BJ (cell line): Measurements from ENCODE around the gene PLEKHO2. TPM values are rescaled to one million over a fixed set of nuclear protein-coding genes. Genes with fewer than 3 reads are reported as not detected.

ENCODE experiments used
- CTCF ChIA-PET: fragments of 350-600 bp; formaldehyde crosslinking; extraction: SDS; loops from one replicate; lab custom pipeline; 2021; ENCODE audit warnings: antibody characterized with exemption, inconsistent platforms; lab: Yijun Ruan, JAX
- POLR2A ChIA-PET: fragments of 300-600 bp; sonication (Branson Sonifier 250); formaldehyde crosslinking; extraction: SDS; loops from one replicate; lab custom pipeline; 2021; ENCODE audit warnings: antibody characterized with exemption; lab: Charles Lee
- DNase-seq: peaks from one replicate; pipeline ENCODE4 v3.0.0-alpha.2; 2011; ENCODE audit warnings: low read depth
- H3K27me3 ChIP-seq: 2 replicates; pipeline ENCODE4 v1.6.0; 2011; ENCODE audit warnings: low read length; ENCODE audit not compliant: control insufficient read depth, insufficient read depth
- H3K36me3 ChIP-seq: 2 replicates; pipeline ENCODE4 v1.5.1; 2011; ENCODE audit warnings: low read length; ENCODE audit not compliant: control insufficient read depth, insufficient read depth
- H3K4me3 ChIP-seq: 2 replicates; pipeline ENCODE4 v1.5.1; 2011; ENCODE audit warnings: low read depth, mild to moderate bottlenecking, control low read depth, low read length
- polyA plus RNA-seq: library from polyadenylated mRNA; depleted of rRNA; stranded (reverse); fragments of >200 nt; gene quantifications from 2 replicates; pipeline ENCODE4 v1.2.3, GENCODE V29; 2011
- TF ChIP-seq, protein P1 (sequence below): IDR thresholded peaks from 2 replicates; pipeline ENCODE4 v1.5.1; 2011; ENCODE audit warnings: low read depth, mild to moderate bottlenecking, control low read depth, inconsistent platforms, low read length, moderate library complexity; ENCODE audit not compliant: insufficient read depth

The PLEKHO2 gene
- polyA plus RNA-seq, 1 experiment: 33.6 TPM

GRCh38 chr15:64865126-64865997 lies 23.6 kb downstream of the PLEKHO2 start:
- TF ChIP-seq, protein P1, sequence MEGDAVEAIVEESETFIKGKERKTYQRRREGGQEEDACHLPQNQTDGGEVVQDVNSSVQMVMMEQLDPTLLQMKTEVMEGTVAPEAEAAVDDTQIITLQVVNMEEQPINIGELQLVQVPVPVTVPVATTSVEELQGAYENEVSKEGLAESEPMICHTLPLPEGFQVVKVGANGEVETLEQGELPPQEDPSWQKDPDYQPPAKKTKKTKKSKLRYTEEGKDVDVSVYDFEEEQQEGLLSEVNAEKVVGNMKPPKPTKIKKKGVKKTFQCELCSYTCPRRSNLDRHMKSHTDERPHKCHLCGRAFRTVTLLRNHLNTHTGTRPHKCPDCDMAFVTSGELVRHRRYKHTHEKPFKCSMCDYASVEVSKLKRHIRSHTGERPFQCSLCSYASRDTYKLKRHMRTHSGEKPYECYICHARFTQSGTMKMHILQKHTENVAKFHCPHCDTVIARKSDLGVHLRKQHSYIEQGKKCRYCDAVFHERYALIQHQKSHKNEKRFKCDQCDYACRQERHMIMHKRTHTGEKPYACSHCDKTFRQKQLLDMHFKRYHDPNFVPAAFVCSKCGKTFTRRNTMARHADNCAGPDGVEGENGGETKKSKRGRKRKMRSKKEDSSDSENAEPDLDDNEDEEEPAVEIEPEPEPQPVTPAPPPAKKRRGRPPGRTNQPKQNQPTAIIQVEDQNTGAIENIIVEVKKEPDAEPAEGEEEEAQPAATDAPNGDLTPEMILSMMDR: no peak
- H3K4me3 ChIP-seq: no peak overlapping the region
- CTCF ChIA-PET: interaction anchor here (0.6 to 1.6 kb wide), 3 partner anchors 10 to 961 kb away, joined by 3 to 4 read pairs (median 4); no protein-coding TSS in a partner anchor
- no peaks in the 10 kb centered on the region for H3K27me3 ChIP-seq
- POLR2A ChIA-PET: no interaction called here
- DNase-seq: no peak
- H3K36me3 ChIP-seq: peaks cover 14% of the 10 kb centered on the region

DNA sequence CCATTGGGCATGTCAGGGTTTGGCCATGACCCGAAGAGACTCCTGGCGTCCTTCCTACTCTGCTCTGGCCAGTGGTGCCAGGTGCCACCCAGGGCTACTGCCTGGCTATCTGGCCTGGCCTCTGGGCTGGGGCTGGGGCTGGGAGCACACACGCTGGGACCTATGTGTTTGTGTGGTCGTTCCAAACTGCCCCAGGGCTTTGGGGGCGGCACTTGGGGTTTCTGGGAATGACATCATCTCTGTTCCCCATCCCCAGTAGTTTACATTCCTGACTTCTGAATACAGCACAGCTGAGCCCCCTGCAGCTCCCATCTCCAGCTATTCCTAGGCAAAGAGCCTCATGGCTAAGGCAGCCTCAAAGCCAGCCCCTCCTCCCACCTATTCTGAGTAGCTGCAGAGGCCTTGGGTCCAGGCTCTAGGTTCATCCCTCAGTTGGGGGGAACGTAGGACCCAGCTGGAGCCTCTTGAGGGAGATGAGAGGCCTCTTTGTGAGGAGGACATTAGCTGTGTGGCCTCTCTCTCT lies 24.3 kb downstream of the PLEKHO2 start:
- no peaks in the 10 kb centered on the region for H3K27me3 ChIP-seq
- no peak overlapping the region for H3K4me3 ChIP-seq
- POLR2A ChIA-PET: no interaction called here
- peaks cover 9% of the 10 kb centered on the region for H3K36me3 ChIP-seq
- CTCF ChIA-PET: interaction anchor here (1.1 to 1.6 kb wide), 3 partner anchors 8 to 16 kb away, joined by 3 to 5 read pairs (median 4); no protein-coding TSS in a partner anchor
- TF ChIP-seq, protein P1: no peak
- peak; percentile 72 for DNase-seq

DNA sequence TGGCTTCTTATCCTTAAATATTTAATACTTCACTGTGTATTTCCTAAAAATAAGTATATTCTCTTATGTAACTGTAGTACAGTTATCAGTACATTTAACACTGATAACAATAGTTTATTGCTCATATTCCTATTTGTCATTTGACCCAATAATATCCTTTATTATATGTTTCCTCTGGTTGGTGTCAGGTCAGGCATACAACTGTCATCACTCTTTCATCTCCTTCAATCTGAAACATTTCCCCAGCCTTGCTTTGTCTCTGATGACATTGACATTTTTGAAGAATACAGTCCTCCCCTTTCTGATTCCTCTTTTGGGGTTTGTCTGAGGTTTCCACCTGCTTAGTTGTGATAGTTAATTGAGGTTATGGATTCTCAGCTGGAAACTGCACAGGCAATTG lies 27.8 kb downstream of the PLEKHO2 start:
- no peak overlapping the region for H3K4me3 ChIP-seq
- H3K27me3 ChIP-seq: no peaks in the 10 kb centered on the region
- ChIA-PET POLR2A (no interaction called here), CTCF (no interaction called here)
- no peak for DNase-seq
- TF ChIP-seq, protein P1: no peak
- H3K36me3 ChIP-seq: peaks cover 3% of the 10 kb centered on the region

DNA sequence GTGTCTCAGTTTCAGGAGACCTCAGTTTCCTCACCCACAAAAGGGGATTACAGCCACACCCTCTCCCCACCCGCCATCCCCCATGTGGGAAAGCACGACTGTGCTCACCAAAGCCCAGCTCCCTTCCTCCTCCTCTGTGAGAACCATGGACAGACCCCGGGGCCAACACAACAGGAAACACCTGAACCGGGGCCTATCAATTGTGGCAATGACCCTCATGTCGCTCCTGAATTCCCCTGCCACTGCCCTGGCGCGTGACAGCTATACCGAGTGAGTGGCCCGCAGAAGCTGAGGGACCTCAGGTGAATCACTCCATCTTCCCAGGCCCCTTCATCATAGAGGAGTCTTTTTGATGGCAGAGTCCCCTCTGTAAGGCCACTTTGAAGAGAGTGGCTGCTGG lies 28.6 kb downstream of the PLEKHO2 start:
- CTCF ChIA-PET: no interaction called here
- H3K36me3 ChIP-seq: peaks cover 3% of the 10 kb centered on the region; the same call in 1 of the 2 replicates
- no peak for DNase-seq
- TF ChIP-seq, protein P1: no peak
- POLR2A ChIA-PET: no interaction called here
- no peak overlapping the region for H3K4me3 ChIP-seq
- no peaks in the 10 kb centered on the region for H3K27me3 ChIP-seq

DNA sequence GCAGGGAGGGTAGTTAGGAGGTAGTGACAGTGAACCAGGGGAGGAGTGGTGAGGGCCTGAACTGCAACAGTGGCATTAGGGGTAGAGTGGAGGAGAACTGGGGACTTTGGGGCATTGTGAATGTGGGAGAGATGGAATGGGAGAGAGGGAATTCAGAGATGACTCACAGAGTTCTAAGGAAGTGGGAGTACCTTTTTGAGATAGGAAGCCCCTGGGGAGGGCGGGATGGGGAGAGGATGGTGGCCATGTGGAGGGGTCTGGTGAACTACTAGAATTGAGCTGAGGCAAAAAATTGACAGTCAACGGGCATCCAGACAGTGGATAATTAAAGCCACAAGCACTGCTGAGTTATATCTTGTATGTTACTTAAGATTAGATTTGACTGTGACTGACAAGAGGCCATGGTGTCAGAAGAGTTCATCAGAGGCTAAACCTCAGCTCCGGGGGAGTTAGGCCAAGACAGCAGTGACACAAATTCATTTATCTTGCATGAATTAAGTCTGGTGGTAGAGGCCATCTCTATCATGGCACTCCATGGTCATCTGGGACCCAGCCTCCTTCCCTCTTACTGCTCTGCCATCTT lies 34.0 kb downstream of the PLEKHO2 start:
- CTCF ChIA-PET: no interaction called here
- TF ChIP-seq, protein P1: no peak

More for the DNA sequence above, 34.0 kb downstream of the PLEKHO2 start:
- Histone ChIP-seq H3K36me3 (no peaks in the 10 kb centered on the region), H3K27me3 (no peaks in the 10 kb centered on the region), H3K4me3 (no peak overlapping the region)
- POLR2A ChIA-PET: no interaction called here
- no peak for DNase-seq
